Measurements from ENCODE around the gene TCTN1.

DNA sequence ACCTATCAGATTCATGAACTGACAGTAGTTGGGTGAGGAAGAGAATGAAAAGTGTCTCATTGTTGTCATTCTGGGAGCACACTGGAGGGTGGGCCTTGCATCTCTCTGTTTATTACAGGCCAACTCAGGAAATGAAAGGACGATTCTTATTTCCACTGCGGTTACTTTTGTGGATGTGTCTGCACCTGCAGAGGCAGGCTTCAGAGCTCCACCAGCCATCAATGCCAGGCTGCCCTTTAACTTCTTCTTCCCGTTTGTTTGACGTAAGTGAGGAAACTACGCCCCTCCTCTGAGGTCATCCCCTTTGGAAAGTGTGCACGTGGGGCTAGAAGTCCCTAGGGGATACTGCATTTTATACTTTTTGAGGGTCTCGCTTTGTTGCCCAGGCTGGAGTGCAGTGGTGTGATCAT lies 33.7 kb downstream of the TCTN1 start:
- TF ChIP-seq POLR2A (IDR thresholded peaks at IDR 0.05; ENCODE audit: borderline replicate concordance, extremely low read depth, insufficient read depth, insufficient read length) (no peak), CTCF (IDR thresholded peaks at IDR 0.05 in 2 of 3, conservative IDR thresholded peaks at IDR 0.05 in 1 of 3; ENCODE audit: borderline replicate concordance in 1 of 3, insufficient read depth in 1 of 3, low read depth in 2 of 3, low read length in 2 of 3) (no peak), POLR2AphosphoS5 (IDR thresholded peaks at IDR 0.05; ENCODE audit: low read depth, low read length) (no peak), EZH2 (IDR thresholded peaks at IDR 0.05) (no peak), TCF7L2 (IDR thresholded peaks at IDR 0.05; ENCODE audit: borderline replicate concordance, extremely low read depth, insufficient read depth, insufficient read length) (no peak), RAD21 (IDR thresholded peaks at IDR 0.05; ENCODE audit: low read depth) (no peak)

All from HCT116 (cell line).